ENCODE data around the gene TBC1D22A.

GRCh38 chr22:47163481-47163855 is 401.0 kb downstream of the TBC1D22A start:
- TF ChIP-seq CTCF (IDR thresholded peaks at IDR 0.05; ENCODE audit: low read length) (no peak), EZH2phosphoT487 (IDR thresholded peaks at IDR 0.05; ENCODE audit: low read length) (no peak), EZH2 (optimal IDR thresholded peaks at IDR 0.05; ENCODE audit: low read depth, low read length) (no peak)
